Astrocyte (in vitro differentiated cells and primary cell): Measurements from ENCODE around the gene STUM. TPM values are rescaled to one million over a fixed set of nuclear protein-coding genes. Genes with fewer than 3 reads are reported as not detected.

Experiments
- DNase-seq: peaks from one replicate; pipeline ENCODE4 v3.0.0-alpha.2; 2010; ENCODE audit warnings: low read depth
- FAIRE-seq: peaks from 2 replicates; lab custom pipeline; 2011; peaks lifted over from hg19 to GRCh38; lab: Jason Lieb, UNC
- H2AFZ ChIP-seq: 2 replicates; pipeline ENCODE4 v1.6.0; 2012; ENCODE audit warnings: low read depth, low read length, inconsistent platforms
- H3K27ac ChIP-seq: 2 replicates; pipeline ENCODE4 v1.5.1; 2011; ENCODE audit warnings: low read depth, low read length, inconsistent platforms
- H3K27me3 ChIP-seq: 2 replicates; pipeline ENCODE4 v1.6.0; 2011; ENCODE audit warnings: low read length, inconsistent platforms; ENCODE audit not compliant: insufficient read depth
- H3K36me3 ChIP-seq: 2 replicates; pipeline ENCODE4 v1.5.1; 2011; ENCODE audit warnings: low read length, inconsistent platforms; ENCODE audit not compliant: insufficient read depth
- H3K4me1 ChIP-seq: 2 replicates; pipeline ENCODE4 v1.5.1; 2011; ENCODE audit warnings: low read length, inconsistent platforms; ENCODE audit not compliant: insufficient read depth
- H3K4me2 ChIP-seq: 2 replicates; pipeline ENCODE4 v1.6.0; 2012; ENCODE audit warnings: low read length, inconsistent platforms
- H3K4me3 ChIP-seq: 2 replicates; pipeline ENCODE4 v1.5.1; 2011; ENCODE audit warnings: low read depth, mild to moderate bottlenecking, low read length, inconsistent platforms; ENCODE audit not compliant: insufficient read depth
- H3K79me2 ChIP-seq: 2 replicates; pipeline ENCODE4 v1.6.0; 2012; ENCODE audit warnings: mild to moderate bottlenecking, low read length, inconsistent platforms; ENCODE audit not compliant: insufficient read depth
- H3K9ac ChIP-seq: 2 replicates; pipeline ENCODE4 v1.6.0; 2012; ENCODE audit warnings: mild to moderate bottlenecking, low read length, inconsistent platforms
- H3K9me3 ChIP-seq: 2 replicates; pipeline ENCODE4 v1.5.1; 2012; ENCODE audit warnings: low read depth, mild to moderate bottlenecking, low read length, inconsistent platforms; ENCODE audit not compliant: insufficient read depth
- H4K20me1 ChIP-seq: 2 replicates; pipeline ENCODE4 v1.6.0; 2012; ENCODE audit warnings: low read length, inconsistent platforms; ENCODE audit not compliant: insufficient read depth
- H3K27ac Mint-ChIP-seq: one replicate; pipeline ENCODE4 v1.8.0; 2021; ENCODE audit warnings: mild to moderate bottlenecking, mixed read lengths; ENCODE audit not compliant: unreplicated experiment
- H3K27me3 Mint-ChIP-seq: one replicate; pipeline ENCODE4 v1.8.0; 2021; ENCODE audit warnings: low read depth, mixed read lengths; ENCODE audit not compliant: unreplicated experiment
- H3K36me3 Mint-ChIP-seq: one replicate; pipeline ENCODE4 v1.8.0; 2021; ENCODE audit warnings: low read depth, mixed read lengths; ENCODE audit not compliant: unreplicated experiment
- H3K4me1 Mint-ChIP-seq: one replicate; pipeline ENCODE4 v1.8.0; 2021; ENCODE audit warnings: low read depth, mixed read lengths; ENCODE audit not compliant: unreplicated experiment
- H3K4me3 Mint-ChIP-seq: one replicate; pipeline ENCODE4 v1.8.0; 2021; ENCODE audit warnings: mild to moderate bottlenecking, moderate library complexity, mixed read lengths; ENCODE audit not compliant: unreplicated experiment
- H3K9me3 Mint-ChIP-seq: one replicate; pipeline ENCODE4 v1.8.0; 2021; ENCODE audit warnings: mild to moderate bottlenecking, mixed read lengths; ENCODE audit not compliant: unreplicated experiment
- CTCF ChIP-seq: IDR thresholded peaks from 2 replicates; pipeline ENCODE4 v1.5.1; 2011; ENCODE audit warnings: low read depth, mild to moderate bottlenecking, inconsistent platforms, low read length, moderate library complexity; ENCODE audit not compliant: insufficient read depth
- EZH2 ChIP-seq: IDR thresholded peaks from 2 replicates; pipeline ENCODE4 v1.6.1; 2012; ENCODE audit warnings: mild to moderate bottlenecking, low read length, inconsistent platforms; ENCODE audit not compliant: insufficient read depth
- total RNA-seq: library from RNA; stranded (reverse); gene quantifications from 2 replicates; pipeline ENCODE4 v1.2.1, GENCODE V29; 2021

The STUM gene
- total RNA-seq, 1 donor from 2014 or later: not detected

- H3K4me1 ChIP-seq: peaks cover 33% of the 10 kb centered on the region
- no peak overlapping the region for H2AFZ ChIP-seq
- no peak overlapping the region for H3K27ac ChIP-seq
- peak overlapping the region; percentile 37 for H3K4me3 Mint-ChIP-seq
- no peaks in the 10 kb centered on the region for H3K27me3 ChIP-seq
- H3K36me3 Mint-ChIP-seq: peaks cover 6% of the 10 kb centered on the region
- peak; percentile 82 for DNase-seq
- no peak overlapping the region for H3K27ac Mint-ChIP-seq
- H3K9me3 Mint-ChIP-seq: no peaks in the 10 kb centered on the region
- H3K27me3 Mint-ChIP-seq: peaks cover 6% of the 10 kb centered on the region
- no peaks in the 10 kb centered on the region for H3K36me3 ChIP-seq
- no peak for TF ChIP-seq CTCF
- TF ChIP-seq EZH2: no peak
- H3K4me3 ChIP-seq: no peak overlapping the region
- no peaks in the 10 kb centered on the region for H3K79me2 ChIP-seq
- H3K9me3 ChIP-seq: no peaks in the 10 kb centered on the region
- H3K4me1 Mint-ChIP-seq: peaks cover 26% of the 10 kb centered on the region
- no peak for FAIRE-seq
- H4K20me1 ChIP-seq: peaks cover 3% of the 10 kb centered on the region
- peak overlapping the region; percentile 51 for H3K9ac ChIP-seq
- H3K4me2 ChIP-seq: peak overlapping the region; percentile 77
Measured at GRCh38 chr1:226643177-226643576, 94.6 kb downstream of the STUM start.

- Histone ChIP-seq H3K27me3 (no peaks in the 10 kb centered on the region), H3K79me2 (no peaks in the 10 kb centered on the region), H3K4me1 (peaks cover 33% of the 10 kb centered on the region), H3K4me3 (no peak overlapping the region), H3K4me2 (peak overlapping the region; percentile 77), H3K36me3 (no peaks in the 10 kb centered on the region), H2AFZ (no peak overlapping the region), H3K9me3 (no peaks in the 10 kb centered on the region), H4K20me1 (peaks cover 3% of the 10 kb centered on the region), H3K27ac (no peak overlapping the region), H3K9ac (no peak overlapping the region)
- H3K27me3 Mint-ChIP-seq: peaks cover 4% of the 10 kb centered on the region
- TF ChIP-seq EZH2 (no peak), CTCF (no peak)
- H3K36me3 Mint-ChIP-seq: peaks cover 11% of the 10 kb centered on the region
- no peak overlapping the region for H3K4me3 Mint-ChIP-seq
- FAIRE-seq (no peak), DNase-seq (no peak)
- no peak overlapping the region for H3K27ac Mint-ChIP-seq
- H3K9me3 Mint-ChIP-seq: no peaks in the 10 kb centered on the region
- H3K4me1 Mint-ChIP-seq: peaks cover 26% of the 10 kb centered on the region
Measured at GRCh38 chr1:226643611-226644540, 95.3 kb downstream of the STUM start.
